ENCODE measurements around the gene FOXJ1.

DNA sequence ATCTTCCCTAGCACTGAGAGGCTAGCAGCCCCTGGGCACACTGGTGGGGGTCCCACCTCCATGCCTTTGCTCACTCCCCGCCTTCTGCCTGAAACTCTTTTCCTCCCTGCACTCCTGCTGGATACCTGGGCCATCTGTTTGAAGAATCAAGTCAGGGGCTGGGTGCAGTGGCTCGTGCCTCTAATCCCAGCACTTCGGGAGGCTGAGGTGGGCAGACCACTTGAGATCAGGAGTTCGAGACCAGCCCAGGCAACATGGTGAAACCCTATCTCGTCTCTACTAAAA, 15.7 kb downstream of the FOXJ1 start:
- no peak for TF ChIP-seq EP300 (IDR thresholded peaks at IDR 0.05)
- TF ChIP-seq, protein P1, sequence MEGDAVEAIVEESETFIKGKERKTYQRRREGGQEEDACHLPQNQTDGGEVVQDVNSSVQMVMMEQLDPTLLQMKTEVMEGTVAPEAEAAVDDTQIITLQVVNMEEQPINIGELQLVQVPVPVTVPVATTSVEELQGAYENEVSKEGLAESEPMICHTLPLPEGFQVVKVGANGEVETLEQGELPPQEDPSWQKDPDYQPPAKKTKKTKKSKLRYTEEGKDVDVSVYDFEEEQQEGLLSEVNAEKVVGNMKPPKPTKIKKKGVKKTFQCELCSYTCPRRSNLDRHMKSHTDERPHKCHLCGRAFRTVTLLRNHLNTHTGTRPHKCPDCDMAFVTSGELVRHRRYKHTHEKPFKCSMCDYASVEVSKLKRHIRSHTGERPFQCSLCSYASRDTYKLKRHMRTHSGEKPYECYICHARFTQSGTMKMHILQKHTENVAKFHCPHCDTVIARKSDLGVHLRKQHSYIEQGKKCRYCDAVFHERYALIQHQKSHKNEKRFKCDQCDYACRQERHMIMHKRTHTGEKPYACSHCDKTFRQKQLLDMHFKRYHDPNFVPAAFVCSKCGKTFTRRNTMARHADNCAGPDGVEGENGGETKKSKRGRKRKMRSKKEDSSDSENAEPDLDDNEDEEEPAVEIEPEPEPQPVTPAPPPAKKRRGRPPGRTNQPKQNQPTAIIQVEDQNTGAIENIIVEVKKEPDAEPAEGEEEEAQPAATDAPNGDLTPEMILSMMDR (IDR thresholded peaks at IDR 0.05): no peak

Data from tibial nerve (tissue), 4 donors.